Tongue (tissue), 2 donors: ENCODE data around the gene CASZ1. TPM values are rescaled to one million over a fixed set of nuclear protein-coding genes. Genes with fewer than 3 reads are reported as not detected.
A peak's percentile ranks its signal among the peaks of the same experiment; 100 is the strongest.

Experiments
- DNase-seq: peaks from one replicate; pipeline ENCODE4 v3.0.0-alpha.2; 2015
- total RNA-seq: library from RNA; depleted of rRNA; stranded (reverse); fragments of >200 nt; gene quantifications from one replicate; pipeline ENCODE4 v1.2.3, GENCODE V29; 2014

The CASZ1 gene
- total RNA-seq, 1 donor from 2014 or later = 20.9 TPM

DNA sequence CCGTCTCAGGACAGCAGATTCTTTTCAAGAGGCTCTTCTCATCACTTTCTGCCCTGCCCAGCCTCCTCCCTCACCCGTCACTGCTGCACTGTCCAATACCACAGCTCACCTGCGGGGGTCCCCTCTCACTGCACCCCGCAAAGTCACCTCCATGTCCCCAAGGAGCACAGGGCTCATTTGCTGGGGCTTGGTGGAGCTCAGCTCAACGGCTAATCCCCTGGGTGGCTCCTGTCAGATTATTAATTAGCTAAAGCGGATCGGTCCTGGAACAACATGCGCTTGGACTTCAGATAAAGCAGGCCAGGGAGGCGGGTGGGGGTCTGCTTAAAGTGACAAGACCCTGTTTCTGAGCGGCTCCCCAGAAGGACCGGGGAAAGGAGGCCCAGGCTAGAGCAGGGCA lies 43.1 kb downstream of the CASZ1 start:
- no peak for DNase-seq

GRCh38 chr1:10751561-10752085 lies 44.8 kb downstream of the CASZ1 start:
- DNase-seq = no peak

- DNase-seq = no peak
Observed at GRCh38 chr1:10751160-10751559, 45.3 kb downstream of the CASZ1 start.

GRCh38 chr1:10745886-10746455 lies 50.5 kb downstream of the CASZ1 start:
- DNase-seq = peak; percentile 48

GRCh38 chr1:10745383-10745782 lies 51.1 kb downstream of the CASZ1 start:
- DNase-seq = no peak

DNA sequence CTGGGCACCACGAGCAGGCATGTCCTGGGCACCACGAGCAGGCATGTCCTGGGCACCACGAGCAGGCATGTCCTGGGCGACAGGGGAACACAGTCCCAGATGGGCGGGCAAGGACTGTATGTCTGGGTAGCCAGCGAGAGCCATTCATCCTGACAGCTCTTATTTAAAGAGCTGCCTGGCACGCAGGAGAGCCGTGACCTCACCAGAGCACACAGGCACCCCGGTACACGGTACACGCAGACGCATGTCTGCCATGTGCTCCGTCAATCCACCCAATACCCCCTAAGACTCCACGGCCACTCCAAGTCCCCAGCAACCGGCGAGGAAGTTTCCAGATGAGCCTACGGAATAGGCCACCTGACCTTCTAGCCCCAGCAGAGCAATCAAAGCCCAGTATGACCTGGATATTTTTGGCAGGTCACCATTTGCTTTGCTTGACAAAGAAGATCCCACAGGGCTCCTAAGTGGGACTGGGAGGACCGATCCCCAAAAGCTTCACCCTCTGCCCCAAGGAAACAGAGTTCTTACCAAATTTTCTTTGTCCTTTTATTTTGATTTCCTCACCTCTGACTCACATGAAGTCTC lies 51.7 kb downstream of the CASZ1 start:
- no peak for DNase-seq

GRCh38 chr1:10744029-10744428 lies 52.4 kb downstream of the CASZ1 start:
- DNase-seq = peak; percentile 73

DNA sequence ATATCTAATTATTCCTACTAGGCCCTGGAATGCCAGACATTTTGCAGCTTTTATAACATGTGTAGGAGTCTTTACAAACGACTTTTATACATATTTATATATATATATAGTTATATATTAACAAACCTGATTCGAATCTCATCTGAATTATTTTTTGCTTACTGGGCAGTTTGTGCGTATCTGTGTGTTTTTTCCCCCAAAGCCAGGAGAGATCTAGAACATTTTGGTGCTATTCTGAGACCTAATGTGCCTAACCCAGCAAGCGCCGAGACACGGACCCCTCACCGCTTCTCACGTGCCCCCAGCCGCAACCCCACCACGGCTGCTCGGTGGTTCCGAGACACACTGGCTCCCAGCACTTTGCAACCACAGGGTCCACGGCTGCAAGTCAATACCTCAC lies 54.8 kb downstream of the CASZ1 start:
- DNase-seq = no peak

DNA sequence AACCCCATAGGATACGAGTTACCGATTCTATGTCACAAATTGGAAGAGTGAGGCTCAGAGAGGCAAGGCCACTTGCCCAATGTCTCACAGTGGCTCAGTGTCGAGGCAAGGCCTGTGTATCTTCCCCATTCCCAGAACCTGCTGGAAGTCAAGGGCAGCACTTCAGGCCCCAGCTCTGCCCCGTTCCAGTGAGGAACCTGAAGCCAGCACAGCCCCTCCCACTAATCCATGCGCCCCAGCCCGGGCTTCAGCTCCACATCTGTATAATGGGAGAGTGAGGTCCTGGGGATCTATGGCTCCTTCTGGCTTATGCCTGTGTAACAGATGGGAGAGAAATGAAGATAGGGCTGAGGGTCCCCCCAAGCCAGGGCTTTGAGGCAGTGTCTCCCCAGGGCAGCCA lies 56.3 kb downstream of the CASZ1 start:
- DNase-seq = no peak

DNA sequence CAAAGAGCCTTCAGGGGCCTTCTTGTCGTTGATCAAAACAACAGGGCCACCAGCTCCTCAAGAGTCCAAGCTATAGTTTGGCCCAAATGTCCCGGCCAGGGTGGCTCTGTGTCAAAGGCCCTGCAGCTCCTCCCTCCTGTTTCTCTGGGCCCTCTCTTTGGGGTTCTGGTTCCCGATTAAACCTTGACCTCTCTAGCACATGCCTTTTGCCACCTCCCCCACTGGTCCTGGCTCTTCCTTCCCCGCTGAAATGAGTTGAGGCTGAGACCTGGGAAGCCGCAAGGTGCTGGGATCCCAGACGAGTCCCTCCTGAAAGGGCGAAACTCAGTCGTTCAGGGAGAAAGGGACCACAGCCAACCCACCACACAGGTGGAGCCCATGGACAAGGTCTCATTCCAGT lies 56.9 kb downstream of the CASZ1 start:
- no peak for DNase-seq

GRCh38 chr1:10738061-10739058 lies 58.1 kb downstream of the CASZ1 start:
- DNase-seq = no peak

DNA sequence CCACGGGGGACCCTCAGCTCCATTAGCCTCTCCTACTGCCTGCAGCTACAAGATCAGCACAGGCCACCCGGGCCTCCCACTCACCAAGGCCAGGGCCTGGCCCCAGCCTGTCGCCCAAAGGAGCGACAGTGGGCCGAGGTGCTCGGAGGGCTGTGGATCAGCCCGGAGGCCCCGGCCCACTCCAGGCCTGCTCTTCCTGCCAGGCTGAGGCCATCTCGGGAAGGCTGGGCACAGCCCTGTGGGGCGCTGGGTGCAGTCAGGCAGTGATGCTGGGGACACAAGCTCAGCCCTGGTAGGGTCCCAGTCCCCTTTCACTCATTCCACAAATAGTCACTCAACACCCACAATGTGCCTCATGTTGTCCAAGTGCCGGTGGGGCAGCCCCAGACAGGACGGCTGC lies 58.8 kb downstream of the CASZ1 start:
- no peak for DNase-seq

- DNase-seq = peak; percentile 60
Observed at GRCh38 chr1:10736634-10737586, 59.5 kb downstream of the CASZ1 start.

DNA sequence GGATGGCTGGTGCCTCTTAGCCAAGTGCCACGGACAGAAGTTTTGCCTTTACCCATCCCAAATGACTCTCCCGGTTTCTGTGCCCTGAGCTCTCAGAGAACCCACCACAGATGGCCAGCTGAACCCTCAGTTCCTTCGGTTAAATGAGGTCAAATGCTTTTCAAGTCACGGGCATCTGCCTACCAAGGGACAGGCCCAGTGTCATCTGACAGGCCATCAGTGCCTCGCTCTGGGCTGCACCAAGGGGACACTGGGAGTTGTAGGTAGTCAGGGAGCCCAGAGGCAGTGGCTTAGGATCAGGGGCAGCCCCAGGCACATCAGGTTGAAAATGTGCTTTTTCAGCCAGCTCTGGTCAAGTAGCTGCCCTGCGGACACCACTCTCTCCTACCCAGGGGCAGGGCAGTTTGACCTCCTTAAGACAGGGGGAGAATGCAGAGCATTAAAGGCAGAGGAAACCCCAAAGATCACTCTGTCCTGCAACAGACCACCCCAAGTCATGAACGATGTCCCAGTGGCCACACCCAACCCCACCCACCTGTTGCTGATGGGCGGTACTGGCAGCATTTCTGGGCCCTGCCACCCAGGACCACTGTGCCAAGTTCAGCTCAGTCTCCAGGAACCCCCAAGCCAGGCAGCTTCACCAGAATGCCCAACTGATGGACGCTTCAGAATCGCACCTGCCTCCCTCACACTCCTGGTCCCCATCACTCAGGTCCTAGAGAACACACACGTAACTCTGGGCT lies 60.7 kb downstream of the CASZ1 start:
- DNase-seq = no peak

- peak; percentile 64 for DNase-seq
Observed at GRCh38 chr1:10734962-10735544, 61.4 kb downstream of the CASZ1 start.

DNA sequence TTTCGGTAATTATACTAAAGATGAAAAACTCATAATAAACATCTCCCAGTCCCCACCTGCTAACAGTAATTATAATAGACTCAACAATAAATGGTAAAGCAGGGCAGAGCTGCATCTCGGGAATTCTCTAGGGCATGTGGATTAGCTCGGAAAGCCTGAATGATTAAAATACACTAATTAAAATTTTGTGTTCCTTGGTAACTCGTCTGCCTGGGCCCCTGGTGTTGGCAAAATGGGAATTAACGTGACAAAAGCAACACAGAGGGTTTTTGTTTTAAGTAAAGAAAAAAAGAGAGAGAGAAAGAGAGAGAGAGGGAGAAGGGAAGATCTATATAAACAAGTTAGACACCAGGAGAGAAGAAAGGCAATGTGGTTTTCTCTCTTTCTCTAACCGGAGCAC lies 62.1 kb downstream of the CASZ1 start:
- DNase-seq = no peak

- DNase-seq = no peak
Observed at GRCh38 chr1:10733474-10734366, 62.7 kb downstream of the CASZ1 start.

GRCh38 chr1:10730985-10731384 lies 65.5 kb downstream of the CASZ1 start:
- no peak for DNase-seq

- peak; percentile 76 for DNase-seq
Observed at GRCh38 chr1:10728595-10729410, 67.6 kb downstream of the CASZ1 start.
